Measurements from ENCODE around the gene CDRT4.

CDRT4 gene

DNA sequence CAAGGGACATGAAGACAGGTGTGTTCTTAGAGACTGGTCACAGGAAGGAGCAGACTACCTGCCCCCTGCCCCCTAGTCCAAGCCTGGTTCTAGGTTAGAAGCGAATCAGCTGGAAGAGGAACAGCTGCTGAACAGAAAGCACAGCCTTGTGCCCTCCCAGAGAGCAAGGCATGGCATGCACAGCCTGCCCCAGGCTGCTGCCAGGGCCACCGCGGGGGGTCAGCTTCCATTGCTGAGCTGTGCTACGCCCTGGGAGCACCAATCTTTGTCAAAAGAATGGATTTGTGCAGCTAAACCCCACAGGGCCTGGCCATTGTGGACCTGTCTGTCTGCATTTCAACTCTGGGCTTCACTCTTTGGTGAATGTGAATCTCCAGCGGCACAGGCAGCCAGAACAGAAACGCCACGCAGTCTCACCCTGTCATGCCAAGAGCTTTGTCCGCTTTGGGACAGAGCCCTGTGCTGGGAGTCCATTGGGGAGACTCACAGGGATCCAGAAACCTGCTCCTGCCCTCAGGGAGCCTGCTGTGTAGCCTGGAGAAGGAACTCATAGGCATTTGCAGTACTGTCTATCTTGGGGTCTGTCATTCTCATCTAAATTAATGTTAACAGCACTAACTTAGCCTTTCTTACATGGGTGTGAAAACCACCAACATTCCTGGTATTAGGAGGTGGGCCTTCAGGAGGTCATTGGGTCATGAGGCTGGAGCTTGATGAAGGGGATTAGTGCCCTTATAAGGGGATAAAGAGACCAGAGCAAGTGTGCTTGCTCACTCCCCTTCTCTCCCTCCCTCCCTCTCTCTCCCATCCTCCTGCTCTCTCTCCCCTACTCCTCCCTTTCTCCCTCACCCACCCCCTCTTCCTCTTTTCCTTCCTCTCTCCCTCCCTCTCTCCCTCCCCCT is 25.6 kb upstream of the CDRT4 start:
- DNase-seq: peak; percentile 46

DNA sequence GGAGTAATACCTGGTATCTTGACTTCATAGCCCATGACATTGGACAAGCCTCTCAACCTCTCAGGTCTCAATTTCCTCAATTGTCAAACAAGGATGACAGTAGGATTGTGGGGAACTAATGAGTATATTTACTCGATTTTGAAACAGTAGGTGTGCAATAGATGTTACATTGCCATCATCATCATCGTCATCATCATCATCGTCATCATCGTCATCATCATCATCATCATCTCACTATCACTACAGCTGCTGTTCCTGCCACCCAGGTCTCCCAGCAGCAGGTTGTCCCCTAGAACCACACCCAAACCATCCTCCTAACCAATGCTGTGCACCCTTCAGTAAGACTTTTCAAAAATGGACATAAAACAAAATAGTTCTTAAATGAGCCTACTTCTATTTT is 24.8 kb upstream of the CDRT4 start:
- DNase-seq: no peak

DNA sequence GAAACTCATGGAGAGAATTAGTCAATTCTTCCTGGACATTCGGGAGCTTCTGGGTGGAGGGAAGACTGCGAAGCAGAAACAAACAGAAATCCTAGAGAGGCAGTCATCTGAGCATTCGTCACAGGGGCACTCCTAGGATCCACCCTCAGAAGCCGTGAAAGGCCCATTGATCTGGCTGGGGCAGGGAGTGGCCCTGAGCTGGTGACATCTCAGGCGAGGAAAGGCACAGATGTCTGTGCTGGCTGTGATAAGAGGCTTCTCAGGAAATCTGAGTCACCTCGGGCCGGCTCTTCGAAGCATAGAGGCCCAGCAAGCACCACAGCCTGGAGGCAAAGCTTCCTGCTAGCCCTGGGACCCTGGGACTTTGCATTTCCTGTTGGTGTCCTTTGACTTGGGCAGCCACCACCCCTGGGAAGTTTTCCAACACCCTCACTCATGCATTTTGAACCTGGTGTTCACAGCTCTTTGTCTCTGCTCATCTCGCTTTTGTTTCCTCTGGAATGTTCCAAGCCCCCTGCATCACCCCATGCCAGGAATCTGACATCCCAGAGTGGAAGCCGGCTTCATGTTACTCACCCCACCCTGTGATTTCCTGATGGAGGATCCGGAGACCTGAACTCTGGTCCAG is 23.3 kb upstream of the CDRT4 start:
- peak; percentile 59 for DNase-seq

DNA sequence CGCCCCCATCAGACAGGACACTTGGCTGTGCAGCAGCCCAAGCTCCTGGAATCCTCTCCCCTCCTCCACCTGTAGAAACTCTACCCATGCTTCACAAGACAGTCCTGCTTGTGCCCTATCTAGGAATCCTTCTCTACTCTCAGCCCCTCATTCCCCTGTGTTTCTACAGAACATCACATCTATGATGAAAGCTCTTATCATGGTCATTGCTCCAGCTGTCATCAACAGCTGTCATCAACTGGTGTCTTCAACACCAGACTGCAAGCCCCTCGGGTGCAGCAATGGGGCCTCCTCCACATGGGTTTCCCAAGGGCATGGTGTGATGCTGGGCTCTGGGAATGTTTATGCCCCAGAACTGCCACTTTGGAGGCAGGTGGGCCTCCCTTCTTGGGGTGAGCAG is 21.1 kb upstream of the CDRT4 start:
- DNase-seq: no peak

DNA sequence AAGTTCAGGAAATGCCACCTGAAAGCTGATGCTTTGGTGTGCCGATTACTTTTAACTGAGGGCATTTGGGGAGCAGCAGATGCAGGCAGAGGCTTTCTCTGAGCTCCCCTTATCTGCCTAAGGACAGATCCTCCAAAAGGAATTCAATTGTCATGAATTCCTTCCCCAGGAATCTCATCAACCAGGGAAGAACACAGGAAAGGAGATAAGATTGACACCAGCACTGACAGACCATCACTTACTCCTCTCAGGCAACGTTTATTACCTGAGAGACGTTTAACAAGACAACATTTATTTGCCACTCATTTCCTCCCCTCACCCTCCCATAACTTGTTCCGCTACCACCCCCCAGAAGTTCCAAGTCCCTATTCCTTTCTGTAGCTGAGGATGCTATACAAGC is 17.6 kb upstream of the CDRT4 start:
- no peak for DNase-seq

DNA sequence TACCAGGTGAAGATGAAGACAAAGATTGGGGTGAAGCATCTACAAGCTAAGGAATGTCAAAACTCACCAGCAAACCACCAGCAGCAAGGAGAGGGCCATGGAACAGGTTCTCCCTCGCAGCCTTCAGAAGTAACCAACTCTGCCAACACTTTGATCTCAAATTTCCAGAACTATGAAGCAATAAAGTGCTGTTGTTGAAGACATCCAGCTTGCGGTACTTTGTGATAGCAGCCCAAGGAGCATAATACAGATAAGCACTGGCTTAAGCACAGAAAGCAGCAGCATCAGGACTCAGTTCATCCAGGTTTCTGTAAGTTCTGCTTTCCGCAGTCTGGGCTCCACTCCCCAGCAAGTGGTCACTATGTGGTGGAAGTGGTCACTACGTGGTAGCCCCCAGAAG is 16.0 kb upstream of the CDRT4 start:
- no peak for DNase-seq

DNA sequence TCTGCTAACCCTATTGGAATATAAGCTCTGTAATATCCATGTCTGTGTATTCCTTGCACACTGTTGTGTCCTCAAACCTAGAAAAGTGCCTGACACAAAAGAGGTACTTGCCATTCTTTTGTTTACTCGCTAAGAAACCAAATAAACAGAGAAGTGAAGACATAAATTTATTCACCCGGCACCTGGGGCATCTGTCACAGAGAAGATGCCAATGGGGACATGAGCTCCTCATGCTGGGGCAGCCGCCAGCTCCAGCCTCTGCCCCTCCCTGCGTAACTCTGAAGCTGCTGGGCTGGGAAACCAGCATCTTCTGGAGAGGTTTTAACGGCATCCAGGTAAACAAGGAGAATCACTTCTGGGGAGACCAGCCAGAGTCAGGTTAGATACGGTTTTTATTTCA is 15.1 kb upstream of the CDRT4 start:
- DNase-seq: no peak

DNA sequence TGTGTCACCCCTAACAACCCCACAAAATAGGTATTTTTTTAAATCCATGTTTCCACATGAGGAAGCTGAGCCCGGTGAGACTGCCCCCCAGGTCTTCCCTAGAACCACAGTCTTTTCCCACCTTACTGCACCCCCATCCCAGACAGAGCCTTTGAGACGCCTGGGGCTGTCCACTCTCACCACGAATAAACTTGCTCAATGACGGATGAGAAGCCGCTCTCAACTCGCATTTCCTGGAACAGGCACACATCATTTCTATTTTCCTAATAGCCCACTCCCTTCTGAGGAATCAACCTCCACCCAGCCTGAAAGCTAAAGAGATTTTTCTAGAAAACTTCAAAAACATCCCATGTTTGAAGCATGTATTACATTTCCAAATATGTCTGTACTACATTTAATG is 14.1 kb upstream of the CDRT4 start:
- DNase-seq: no peak

DNA sequence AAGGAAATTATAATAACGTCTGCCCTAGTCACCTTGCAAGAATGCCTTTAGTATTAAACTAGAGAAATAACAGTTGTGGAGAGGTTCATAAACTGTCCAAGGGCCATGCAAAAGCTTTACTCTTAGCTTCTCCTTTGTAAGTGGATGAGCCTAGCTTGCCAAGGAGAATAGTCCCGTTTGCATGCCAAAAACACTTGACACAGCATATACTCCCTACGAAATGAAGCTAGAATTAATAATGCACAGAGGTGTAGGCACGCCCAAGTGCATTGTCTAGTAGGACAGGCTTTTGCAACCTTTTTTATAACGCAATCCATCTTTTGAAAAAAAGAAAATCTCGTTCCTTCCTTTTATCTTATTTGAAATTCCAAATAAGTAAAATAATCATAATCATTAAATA is 12.8 kb upstream of the CDRT4 start:
- no peak for DNase-seq

DNA sequence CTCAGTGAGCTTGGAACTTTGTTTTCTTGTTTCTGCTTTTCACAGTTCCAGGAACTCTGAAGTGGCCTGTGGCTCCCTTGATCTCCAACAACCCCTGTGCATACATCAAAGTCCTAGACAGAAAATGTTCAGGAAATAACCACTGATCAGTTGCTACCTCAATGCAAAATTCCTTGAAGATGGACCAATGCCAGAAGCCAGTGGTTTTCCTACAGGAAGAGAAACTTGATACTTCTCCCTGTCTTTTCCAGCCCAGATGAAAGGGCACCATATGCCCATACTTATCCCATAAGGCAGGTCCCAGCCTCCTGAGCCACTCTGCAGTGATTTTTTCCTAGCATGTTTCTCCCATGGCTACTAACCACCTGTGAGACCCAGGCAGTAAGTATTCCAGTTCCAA is 12.3 kb upstream of the CDRT4 start:
- DNase-seq: peak; percentile 29

DNA sequence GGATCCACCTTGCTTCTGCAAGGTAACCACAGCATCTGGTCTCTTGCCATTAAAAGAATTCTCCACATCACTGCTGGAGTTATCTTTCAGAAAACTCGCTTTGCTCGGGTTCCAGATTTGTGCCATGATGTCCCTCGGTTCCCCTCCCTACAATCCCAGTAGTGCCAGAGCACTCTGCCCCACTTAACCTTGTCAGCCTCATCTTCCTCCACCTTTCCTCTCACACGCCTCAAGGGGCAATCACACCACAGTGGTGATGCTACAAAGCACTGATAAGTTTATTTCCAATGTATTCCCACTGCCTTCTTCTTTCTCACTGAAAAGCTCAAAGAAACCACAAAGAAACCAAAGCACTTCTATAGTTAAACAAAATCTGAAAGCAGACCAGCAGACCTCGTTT is 11.4 kb upstream of the CDRT4 start:
- DNase-seq: no peak

DNA sequence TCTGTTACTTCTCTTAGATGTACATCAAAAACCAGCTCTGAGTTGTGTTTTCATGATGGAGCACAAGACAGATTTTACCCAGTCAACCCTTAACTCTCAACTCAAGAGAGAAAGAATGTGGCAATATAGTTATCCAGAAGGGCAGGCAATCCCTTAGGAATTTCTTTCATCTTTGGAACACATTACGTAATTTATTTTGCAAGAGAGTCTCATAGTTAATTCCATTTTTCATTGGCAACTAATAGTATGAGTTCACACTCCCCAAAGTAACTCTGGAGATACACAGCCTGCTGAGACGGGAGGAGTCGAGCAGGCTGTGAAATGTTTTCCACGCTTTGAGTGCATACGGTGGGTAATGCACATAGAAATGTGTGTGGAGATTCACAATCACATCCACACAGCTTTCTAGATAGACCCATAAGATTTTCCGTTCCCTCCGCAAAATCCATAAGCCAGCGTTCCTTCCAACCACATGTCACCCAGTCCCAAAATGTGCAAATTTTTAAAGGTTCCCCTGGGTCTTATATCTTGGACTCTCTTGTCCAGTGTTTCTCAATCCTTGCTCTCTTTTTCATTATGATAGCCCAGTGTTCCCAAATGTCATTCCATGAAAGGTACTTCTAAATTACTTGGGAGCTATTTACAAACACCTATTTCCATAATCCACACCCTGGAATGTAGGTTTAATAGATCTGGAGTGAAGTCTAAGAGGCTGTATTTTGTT is 8.4 kb upstream of the CDRT4 start:
- DNase-seq: peak; percentile 69

DNA sequence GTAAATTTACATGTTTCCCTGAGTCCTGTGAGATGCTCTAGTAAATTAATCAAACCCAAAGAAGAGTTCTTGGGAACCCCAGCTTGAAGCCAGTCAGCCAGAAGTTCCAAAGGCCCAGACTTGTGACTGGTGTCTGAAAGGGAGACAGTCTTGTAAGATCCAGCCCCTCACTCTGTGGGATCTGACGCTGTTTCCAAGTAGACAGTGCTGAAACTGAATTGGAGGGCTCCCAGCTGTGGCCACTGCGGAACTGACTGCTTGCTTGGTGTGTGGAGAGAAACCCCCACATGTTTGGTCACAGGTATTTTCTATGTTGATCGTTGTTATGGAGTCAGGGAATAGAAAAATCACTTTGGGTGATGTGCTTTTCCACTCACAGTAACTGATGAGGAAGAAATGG is 5.5 kb upstream of the CDRT4 start:
- DNase-seq: no peak

DNA sequence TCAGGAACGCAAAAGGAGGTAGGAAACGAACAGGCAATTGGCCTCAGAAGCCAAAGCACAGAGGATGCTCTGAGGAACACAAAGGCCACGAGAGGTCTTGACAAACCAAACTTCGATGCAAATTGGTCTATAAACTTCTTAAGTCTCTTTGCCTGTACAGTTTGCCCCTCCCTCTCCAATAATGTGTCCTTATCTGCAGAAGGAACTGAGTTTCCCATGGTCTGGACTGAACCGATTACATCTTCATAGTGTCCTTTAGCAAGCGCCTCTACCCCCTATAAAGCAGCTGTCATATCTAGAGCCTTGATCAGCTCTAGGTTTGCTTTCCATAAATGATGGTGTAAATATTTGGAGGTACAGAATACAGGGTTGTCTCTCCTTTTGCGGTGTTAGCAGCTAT is 3.1 kb upstream of the CDRT4 start:
- no peak for DNase-seq

DNA sequence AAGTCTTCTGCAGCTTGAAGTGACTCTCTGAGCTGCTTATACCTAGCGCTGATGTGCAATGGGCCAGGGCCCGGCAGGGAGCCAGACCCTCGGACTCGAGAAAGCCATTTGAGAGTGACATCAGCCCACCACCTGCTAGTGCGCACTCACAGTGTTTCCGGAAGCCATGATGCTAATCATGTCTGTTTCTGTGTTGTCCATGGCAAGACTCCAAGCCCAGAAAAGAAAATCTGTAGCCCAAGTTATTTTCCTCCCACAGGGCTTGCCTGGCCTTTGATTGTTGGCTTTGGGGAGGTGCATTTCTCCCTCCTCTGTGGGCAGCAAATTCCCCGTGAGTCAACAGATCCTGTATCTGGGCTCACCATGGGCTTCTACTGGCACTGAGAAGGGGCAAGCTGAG is 1.8 kb upstream of the CDRT4 start:
- DNase-seq: peak; percentile 77

DNA sequence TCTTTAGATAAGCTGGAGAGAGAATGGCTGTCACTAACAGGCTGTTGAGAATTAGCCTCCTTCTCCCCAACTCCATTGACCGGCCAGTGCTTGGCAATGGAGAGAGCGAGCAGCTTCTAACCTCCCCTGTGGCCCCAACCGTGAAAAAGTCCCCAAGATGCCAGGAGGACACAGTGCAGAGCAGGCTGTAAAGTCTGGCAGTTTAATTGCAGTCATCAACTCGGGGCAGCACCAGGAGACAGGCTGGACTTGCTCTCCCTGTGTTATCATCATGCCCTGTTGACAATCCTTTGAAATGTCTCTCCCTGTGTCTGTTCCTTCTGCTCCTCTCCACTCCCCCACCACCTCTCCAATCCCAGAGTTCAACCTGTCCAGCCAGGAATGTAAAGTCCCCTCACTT is 705 bp upstream of the CDRT4 start:
- DNase-seq: no peak

DNA sequence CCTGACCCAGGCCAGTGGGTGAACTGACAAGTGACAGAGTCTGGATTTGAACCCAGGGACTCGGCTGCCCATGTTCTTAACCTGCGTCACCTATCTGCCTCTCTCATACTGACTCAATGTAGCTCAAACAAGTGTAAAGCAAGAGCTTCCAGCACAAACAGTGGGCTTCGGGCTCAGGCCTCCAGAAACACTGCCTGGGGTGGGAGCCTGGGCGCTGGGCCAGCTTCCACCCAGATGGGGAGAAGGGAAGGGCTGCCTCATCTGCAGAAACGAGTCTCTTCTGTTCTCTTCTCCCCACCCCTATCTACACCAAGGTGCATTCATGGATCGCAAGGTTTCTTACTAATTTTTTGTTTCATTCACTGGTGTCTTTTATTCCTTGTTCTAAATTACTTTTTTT is 1.3 kb downstream of the CDRT4 start:
- no peak for DNase-seq

DNA sequence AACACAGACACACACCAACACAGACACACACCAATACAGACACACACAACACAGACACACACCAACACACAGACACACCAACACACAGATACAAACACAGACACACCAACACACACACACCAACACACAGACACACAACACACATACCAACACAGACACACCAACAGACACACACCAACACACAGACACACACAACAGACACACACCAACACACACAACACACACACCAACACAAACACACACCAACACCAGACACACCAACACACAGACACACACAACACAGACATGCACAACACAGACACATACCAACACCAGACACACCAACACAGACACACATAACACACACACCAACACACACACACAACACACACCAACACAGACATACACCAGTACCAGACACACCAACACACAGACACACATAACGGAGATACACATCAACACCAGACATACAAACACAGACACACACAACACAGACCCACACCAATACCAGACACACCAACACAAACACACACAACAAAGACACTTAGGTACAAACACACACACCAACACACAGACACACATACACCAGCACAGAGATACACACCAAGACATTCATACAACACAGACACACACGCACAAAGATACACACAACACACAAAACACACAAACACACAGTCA is 2.2 kb downstream of the CDRT4 start:
- DNase-seq: no peak

DNA sequence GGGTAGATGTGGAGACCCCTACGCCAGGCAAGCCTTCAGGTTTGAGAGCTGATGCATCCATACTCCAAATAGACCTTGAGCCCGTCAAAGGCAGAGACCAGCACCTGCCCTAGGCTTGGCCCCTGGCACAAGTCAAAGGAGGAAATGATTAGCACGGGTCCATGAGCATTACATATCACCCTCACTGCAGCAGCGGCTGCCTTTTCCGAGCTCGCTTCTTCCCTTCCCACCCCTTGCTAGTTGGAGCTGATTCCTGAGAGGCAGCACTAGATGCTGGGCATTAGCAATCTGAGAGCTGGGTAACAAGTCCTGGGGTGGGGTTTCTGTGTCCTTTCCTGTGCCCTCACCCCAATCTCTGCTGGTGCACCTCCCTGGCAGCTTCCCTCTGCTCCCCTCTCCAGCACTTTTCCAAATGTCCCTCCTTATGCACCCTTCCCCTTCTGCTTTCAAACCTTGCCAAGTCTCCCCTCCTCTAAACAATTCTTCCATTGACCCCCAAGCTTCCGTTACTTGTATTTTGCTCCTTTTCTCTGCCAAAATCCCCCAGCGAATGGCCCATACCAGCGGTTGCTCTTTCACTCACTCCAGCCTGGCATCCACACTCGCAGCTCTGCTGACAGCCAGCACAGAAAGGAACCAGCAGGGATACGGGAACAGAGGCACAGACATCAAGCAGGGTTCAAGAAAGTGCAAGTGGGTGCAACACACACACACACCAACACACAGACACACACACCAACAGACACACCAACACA is 3.0 kb downstream of the CDRT4 start:
- DNase-seq: no peak

DNA sequence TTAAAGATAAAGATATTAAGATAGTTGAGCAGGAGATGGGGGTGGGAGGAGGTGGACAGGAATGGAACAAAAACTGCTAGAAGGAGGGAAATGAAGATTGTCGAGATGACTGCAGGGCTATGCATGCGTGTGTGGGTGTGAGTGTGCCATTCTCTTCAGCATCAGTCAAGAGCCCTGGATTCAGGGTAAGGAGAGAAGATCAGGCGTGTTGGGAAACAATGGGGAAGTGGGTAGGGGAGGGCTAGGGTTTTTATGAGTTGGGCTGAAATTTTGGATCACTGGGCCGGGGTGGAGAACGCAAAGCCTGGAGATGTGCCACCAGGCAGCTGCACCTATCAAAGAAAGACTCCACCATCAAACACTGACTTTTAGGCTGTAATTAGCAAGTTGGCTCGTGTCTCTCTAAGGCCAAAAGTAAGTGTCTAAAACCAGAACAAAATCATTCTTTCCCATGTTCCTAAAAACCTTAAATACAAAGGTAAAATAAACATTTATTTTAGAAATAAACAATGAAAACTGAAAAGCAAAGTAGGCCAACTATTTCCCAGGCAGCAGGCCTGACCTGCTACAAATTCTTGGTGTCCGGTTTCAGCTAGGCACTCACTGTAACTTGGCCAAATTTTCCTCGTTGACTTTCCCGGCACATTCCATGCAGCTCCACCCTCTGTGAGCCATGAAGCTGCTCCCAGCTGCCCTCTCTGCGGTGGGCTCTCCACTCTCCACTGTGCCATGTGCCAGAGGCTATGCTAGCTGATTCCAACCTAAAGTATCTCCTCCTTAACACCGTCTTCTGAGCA is 4.2 kb downstream of the CDRT4 start:
- DNase-seq: peak; percentile 86

DNA sequence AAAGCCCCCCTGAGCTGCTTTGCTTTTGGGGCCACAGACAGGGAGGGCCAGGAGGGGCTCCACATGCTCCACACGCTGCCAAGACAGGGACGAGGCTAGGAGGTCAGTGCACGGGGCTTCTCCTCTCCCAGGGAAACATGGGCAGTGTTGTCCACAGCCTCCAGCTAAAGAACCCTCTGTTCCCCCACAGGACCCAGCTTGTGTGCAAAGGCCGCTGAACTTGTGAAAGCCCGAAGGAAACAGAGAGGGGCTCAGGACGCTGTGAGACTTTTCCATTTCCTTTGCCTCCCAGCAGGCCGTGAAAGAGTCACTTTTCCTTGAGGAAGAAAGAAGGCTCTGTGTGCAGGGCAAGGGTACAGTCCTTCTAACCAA is 9.7 kb downstream of the CDRT4 start:
- DNase-seq: peak; percentile 38

All from fibroblast of skin of scalp (primary cell).